Ectodermal cell (in vitro differentiated cells): ENCODE measurements around the gene MAN1A1.

Experiments used
- H3K27ac ChIP-seq: 2 replicates; pipeline ENCODE4 v1.7.0; 2013; ENCODE audit warnings: mild to moderate bottlenecking, low read depth, low read length; ENCODE audit not compliant: insufficient read depth, poor library complexity, severe bottlenecking
- H3K27me3 ChIP-seq: 2 replicates; pipeline ENCODE4 v1.7.0; 2013; ENCODE audit warnings: mild to moderate bottlenecking, low read length; ENCODE audit not compliant: insufficient read depth, control insufficient read depth, poor library complexity, severe bottlenecking
- H3K36me3 ChIP-seq: one replicate; pipeline ENCODE4 v1.7.0; 2013; ENCODE audit warnings: low read length; ENCODE audit not compliant: control insufficient read depth, insufficient read depth
- H3K4me1 ChIP-seq: one replicate; pipeline ENCODE4 v1.7.0; 2013; ENCODE audit warnings: low read length; ENCODE audit not compliant: control insufficient read depth, insufficient read depth
- H3K4me3 ChIP-seq: 2 replicates; pipeline ENCODE4 v1.7.0; 2013; ENCODE audit warnings: low read depth, low read length, control low read depth; ENCODE audit not compliant: insufficient read depth
- H3K9me3 ChIP-seq: 2 replicates; pipeline ENCODE4 v1.7.0; 2013; ENCODE audit warnings: mild to moderate bottlenecking, low read length, moderate library complexity; ENCODE audit not compliant: control insufficient read depth
- WGBS, 2 experiments: methylation state at CpG; one replicate each; pipeline ENCODE4 v1.1.7; 2013; ENCODE audit warnings: missing lambda C conversion rate in 2 of 2; 5-methylcytosine and 5-hydroxymethylcytosine counted together

Gene MAN1A1

DNA sequence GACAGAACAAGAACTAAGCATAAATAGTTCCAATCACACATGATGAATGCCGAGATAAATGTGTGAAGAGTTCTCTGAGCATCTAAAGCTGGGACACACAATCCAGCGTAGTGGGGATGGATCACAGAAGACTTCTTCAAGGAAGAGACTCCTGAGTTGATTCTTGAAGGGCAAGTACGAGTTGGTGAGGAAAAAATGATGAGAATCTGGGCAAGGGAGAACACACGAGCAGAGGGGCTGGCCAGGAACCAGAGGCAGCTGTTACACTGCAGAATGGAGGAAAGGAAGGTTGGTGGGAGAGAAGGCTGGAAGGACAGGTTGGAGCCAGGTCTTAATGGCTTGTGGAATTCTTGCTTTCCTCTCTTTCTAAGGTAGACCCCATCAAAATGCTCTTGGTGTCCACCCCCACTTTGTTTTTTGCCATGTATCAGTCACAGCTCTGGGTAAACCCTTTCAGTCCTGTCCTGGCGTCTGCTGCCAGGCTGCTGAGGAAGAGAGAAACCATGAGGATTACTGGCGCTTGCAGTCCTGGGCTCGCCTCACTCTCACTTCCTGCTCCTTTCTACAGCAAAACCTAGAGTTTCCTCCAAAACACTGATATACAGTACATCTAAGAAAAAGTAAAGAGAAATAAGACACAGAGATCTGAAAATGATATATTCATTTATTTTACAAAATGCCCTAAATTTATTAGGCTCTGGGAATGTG is 143.5 kb downstream of the MAN1A1 start:
- H3K27me3 ChIP-seq, result no peaks in the 10 kb centered on the region
- no peaks in the 10 kb centered on the region for H3K4me1 ChIP-seq
- H3K4me3 ChIP-seq, result no peak overlapping the region
- no peak overlapping the region for H3K27ac ChIP-seq
- no peaks in the 10 kb centered on the region for H3K9me3 ChIP-seq
- H3K36me3 ChIP-seq, result no peaks in the 10 kb centered on the region
- 91 to 93% methylated on average over 5 to 7 of the region's 7 CpGs for WGBS, 2 experiments

DNA sequence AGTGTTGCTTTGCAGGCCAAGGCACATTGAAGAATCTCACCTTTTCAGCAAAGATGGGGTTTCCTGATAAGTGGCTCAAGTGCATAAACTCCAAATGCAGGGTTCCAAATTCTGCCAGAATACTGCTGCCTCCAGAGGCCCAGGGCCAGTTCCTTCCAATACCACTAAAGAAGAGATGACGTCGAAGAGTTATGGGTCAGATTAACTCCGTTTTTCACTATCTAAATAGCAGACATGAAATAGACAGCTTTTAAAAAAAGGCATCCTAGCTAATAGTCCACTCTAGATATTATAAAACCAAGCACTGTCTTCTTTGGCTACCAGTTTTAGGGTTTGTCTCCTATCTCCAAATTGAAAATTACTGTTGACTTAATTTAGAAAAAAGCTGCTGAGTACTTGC is 144.8 kb downstream of the MAN1A1 start:
- no peak overlapping the region for H3K27ac ChIP-seq
- H3K36me3 ChIP-seq, result no peaks in the 10 kb centered on the region
- H3K27me3 ChIP-seq, result no peaks in the 10 kb centered on the region
- 87 to 97% methylated on average over 3 of the region's 3 CpGs for WGBS, 2 experiments
- no peak overlapping the region for H3K4me3 ChIP-seq
- no peaks in the 10 kb centered on the region for H3K4me1 ChIP-seq
- H3K9me3 ChIP-seq, result no peaks in the 10 kb centered on the region

DNA sequence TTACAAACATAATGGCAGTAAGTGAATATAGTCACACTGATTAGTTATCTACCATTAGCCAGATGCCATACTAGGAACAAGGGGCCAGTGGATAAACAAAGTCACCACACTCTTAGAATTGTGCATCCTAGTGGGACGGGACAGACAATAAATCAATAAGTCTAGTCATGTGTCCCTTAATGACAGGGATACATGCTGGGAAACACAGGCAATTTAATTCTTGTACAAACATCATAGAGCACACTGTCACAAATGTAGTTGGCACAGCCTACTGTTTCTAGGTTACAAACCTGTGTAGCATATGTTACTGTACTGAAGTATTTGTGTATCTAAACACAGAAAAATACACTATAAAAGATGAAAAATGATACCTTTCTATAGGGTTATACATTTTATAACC is 148.1 kb downstream of the MAN1A1 start:
- Histone ChIP-seq H3K4me1 (no peaks in the 10 kb centered on the region), H3K36me3 (no peaks in the 10 kb centered on the region), H3K27ac (no peak overlapping the region), H3K27me3 (no peaks in the 10 kb centered on the region), H3K4me3 (no peak overlapping the region), H3K9me3 (no peaks in the 10 kb centered on the region)
- WGBS, 2 experiments, result 94 to 97% methylated on average over 1 of the region's 1 CpG

DNA sequence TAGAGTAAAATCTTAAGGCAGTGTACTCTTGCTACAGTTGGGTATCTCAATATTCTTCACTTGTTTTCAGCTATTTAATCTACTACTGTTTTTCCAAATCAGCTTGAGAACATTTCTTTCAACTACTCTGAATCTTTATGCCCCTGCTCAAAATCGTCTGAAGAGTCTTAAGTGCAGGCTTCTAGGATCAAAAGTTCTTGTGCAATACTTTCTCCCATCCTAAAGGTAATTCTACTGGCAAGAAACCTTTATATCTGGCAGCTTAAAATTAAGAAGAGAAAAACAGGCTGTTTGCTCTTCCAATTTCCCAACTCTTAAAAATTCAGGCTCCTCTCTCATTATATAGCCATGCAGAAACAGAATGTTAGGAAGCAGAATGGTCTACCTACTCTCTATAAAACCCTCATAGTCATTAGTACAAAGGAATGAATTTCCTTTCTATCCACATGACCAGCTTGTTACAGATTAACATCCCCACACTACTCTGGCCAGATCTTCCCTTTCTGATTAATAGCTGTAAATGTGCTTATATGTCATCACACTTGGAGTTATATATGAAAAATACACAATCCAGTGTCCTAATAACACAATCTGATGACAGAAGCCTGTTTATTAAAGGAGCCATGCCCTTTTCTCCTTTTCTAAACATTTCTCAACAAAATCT is 148.9 kb downstream of the MAN1A1 start:
- 92 to 95% methylated on average over 1 of the region's 1 CpG for WGBS, 2 experiments
- H3K4me3 ChIP-seq, result no peak overlapping the region
- no peaks in the 10 kb centered on the region for H3K4me1 ChIP-seq
- no peaks in the 10 kb centered on the region for H3K27me3 ChIP-seq
- no peak overlapping the region for H3K27ac ChIP-seq
- no peaks in the 10 kb centered on the region for H3K36me3 ChIP-seq
- no peaks in the 10 kb centered on the region for H3K9me3 ChIP-seq

DNA sequence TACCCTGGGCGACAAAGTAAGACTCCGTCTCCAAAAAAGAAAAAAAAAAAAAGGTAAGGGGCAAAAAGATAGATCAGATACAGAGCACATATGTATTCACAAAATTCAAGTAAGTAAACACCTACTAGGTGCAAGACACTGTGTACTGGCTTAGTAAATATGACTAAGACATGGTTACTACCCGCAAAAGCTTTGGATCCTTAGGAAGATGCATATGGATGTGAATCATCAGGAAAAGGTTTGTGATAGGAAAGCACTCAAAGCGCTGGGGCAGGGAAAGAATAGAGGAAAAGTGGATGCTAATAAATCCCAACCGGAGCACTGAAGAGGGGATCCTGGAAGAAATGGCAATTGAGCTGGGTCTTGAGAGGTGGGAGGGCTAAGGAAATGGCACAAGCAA is 152.3 kb downstream of the MAN1A1 start:
- 92 to 97% methylated on average over 4 to 5 of the region's 5 CpGs for WGBS, 2 experiments
- H3K36me3 ChIP-seq, result no peaks in the 10 kb centered on the region
- no peak overlapping the region for H3K4me3 ChIP-seq
- no peaks in the 10 kb centered on the region for H3K4me1 ChIP-seq
- no peaks in the 10 kb centered on the region for H3K9me3 ChIP-seq
- H3K27me3 ChIP-seq, result no peaks in the 10 kb centered on the region
- no peak overlapping the region for H3K27ac ChIP-seq

DNA sequence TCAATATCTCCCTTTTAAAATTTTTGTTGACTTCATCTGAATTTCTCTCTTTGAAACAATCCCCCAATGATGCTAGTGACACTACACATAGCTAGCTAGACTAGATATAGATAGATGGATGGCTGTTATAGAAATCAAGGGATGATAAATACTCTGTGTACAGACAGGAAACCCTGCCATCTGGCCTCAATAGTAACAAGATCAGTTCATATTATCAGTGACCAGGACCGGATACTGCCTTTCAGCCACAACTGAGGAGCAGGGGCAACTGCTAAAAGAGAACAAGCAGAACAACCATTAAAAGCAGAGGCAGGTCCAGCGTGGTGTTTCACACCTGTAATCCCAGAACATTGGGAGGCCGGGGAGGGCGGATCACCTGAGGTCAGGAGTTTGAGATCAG is 152.8 kb downstream of the MAN1A1 start:
- Histone ChIP-seq H3K4me1 (no peaks in the 10 kb centered on the region), H3K36me3 (no peaks in the 10 kb centered on the region), H3K27me3 (no peaks in the 10 kb centered on the region), H3K9me3 (no peaks in the 10 kb centered on the region), H3K27ac (no peak overlapping the region), H3K4me3 (no peak overlapping the region)
- 89 to 90% methylated on average over 4 of the region's 4 CpGs for WGBS, 2 experiments

DNA sequence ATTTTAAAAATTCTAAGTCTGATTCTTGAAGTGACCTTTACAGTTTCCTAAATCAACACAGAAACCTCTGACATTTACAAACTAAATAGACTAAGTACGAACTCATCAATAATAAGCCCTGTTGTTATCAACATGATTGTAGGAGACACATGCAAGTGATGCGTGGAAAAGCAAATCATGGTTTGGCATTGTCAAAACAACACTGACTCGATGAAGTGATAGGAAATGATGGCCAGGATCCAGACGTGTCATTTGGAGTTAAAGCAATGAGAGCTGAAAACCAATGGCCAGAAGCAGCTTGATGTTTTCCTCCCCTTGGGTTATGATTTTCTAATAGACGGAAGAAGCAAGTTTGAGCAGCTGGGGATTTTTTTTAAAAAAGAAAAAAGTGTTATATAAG is 153.7 kb downstream of the MAN1A1 start:
- no peaks in the 10 kb centered on the region for H3K27me3 ChIP-seq
- no peaks in the 10 kb centered on the region for H3K9me3 ChIP-seq
- no peak overlapping the region for H3K27ac ChIP-seq
- H3K4me3 ChIP-seq, result no peak overlapping the region
- no peaks in the 10 kb centered on the region for H3K36me3 ChIP-seq
- H3K4me1 ChIP-seq, result no peaks in the 10 kb centered on the region
- WGBS, 2 experiments, result 90 to 96% methylated on average over 5 of the region's 5 CpGs

DNA sequence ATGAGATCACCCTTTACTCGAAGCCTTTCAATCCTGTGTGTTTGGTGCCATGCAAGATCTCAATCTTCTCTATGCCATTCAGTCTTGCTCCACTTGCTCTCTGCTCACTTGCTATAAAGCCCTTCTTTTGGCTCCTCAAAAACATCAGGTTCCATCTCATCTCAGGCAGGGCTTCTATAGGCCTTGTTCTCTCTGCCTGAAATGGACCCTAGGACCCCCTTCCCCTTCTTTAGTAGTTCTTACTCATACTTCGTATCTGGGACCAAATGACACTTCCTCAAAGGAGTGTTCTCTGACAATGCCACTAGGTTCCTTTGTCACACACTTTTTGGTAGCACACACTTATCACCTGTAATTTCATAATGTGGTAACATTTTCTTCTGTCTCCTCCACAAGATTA is 154.4 kb downstream of the MAN1A1 start:
- Histone ChIP-seq H3K27ac (no peak overlapping the region), H3K27me3 (no peaks in the 10 kb centered on the region), H3K9me3 (no peaks in the 10 kb centered on the region), H3K4me1 (no peaks in the 10 kb centered on the region), H3K4me3 (no peak overlapping the region), H3K36me3 (no peaks in the 10 kb centered on the region)
- 89 to 94% methylated on average over 2 of the region's 2 CpGs for WGBS, 2 experiments

DNA sequence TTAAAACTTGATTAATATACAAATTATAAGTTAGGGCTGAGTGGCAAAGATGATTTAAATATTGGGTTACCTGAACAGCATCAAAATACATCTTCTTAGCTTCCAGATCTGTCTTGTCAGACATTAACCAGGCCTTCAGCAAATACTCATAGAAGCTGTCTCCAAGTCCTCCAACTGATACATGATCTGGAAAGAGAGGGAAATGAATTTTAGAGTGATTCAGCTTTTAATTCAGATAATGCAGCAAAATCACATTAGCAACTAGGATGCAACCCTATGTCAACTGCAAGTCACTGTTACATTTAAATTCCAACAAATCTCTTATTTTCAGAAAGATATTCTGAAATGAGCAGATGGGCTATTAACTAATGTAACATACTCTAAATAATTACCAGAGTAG is 155.9 kb downstream of the MAN1A1 start:
- Histone ChIP-seq H3K27me3 (no peaks in the 10 kb centered on the region), H3K36me3 (no peaks in the 10 kb centered on the region), H3K9me3 (no peaks in the 10 kb centered on the region), H3K4me3 (no peak overlapping the region), H3K4me1 (no peaks in the 10 kb centered on the region), H3K27ac (no peak overlapping the region)

DNA sequence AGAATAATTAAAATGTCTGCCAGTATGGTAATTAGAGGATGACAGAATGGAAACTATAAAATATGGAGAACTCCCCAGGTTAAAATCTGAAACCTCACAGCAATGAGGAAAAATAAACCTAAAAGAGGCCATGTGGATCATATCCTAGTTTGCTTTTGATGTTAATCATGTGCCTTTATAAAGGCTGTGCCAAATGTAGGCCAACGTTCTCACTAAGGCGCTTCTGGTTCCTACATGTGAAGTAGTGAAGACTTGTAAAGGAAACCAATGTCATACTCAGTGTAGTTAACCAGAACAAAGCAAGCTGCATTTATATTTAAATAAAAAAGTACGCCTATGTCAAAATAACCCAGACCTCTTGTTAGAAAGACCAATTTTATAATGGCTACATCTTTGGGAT is 157.4 kb downstream of the MAN1A1 start:
- Histone ChIP-seq H3K27ac (no peak overlapping the region), H3K9me3 (no peaks in the 10 kb centered on the region), H3K4me1 (no peaks in the 10 kb centered on the region), H3K27me3 (no peaks in the 10 kb centered on the region), H3K36me3 (no peaks in the 10 kb centered on the region), H3K4me3 (no peak overlapping the region)
- 94 to 97% methylated on average over 2 to 3 of the region's 3 CpGs for WGBS, 2 experiments
